Neural progenitor cell (in vitro differentiated cells): ENCODE measurements around the gene HFM1. TPM values are rescaled to one million over a fixed set of nuclear protein-coding genes. Genes with fewer than 3 reads are reported as not detected.

Experiments used
- DNase-seq: peaks from one replicate; pipeline ENCODE4 v3.0.0-alpha.2; 2016; ENCODE audit warnings: low spot score
- H2AFZ ChIP-seq: fragments of 200-600 bp; sonication (generic); replicated peaks from 2 replicates; pipeline ENCODE4 v1.6.1; 2016; ENCODE audit warnings: antibody characterized with exemption
- H3F3A ChIP-seq: fragments of 200-600 bp; sonication (generic); 2 replicates; pipeline ENCODE4 v1.6.1; 2016; ENCODE audit warnings: antibody characterized with exemption, low read depth
- H3K27ac ChIP-seq: fragments of 200-600 bp; sonication (generic); 2 replicates; pipeline ENCODE4 v1.5.1; 2016; ENCODE audit warnings: mild to moderate bottlenecking
- H3K27me3 ChIP-seq: fragments of 200-600 bp; sonication (generic); 2 replicates; pipeline ENCODE4 v1.6.1; 2016; ENCODE audit warnings: mild to moderate bottlenecking, moderate library complexity
- H3K36me3 ChIP-seq: fragments of 200-600 bp; sonication (generic); 2 replicates; pipeline ENCODE4 v1.5.1; 2016
- H3K4me1 ChIP-seq: fragments of 200-600 bp; sonication (generic); 2 replicates; pipeline ENCODE4 v1.6.1; 2016; ENCODE audit warnings: mixed run types
- H3K4me2 ChIP-seq: fragments of 200-600 bp; sonication (generic); 2 replicates; pipeline ENCODE4 v1.6.1; 2016
- H3K4me3 ChIP-seq: fragments of 200-600 bp; sonication (generic); 2 replicates; pipeline ENCODE4 v1.5.1; 2016
- H3K79me2 ChIP-seq: fragments of 200-600 bp; sonication (generic); 2 replicates; pipeline ENCODE4 v1.6.1; 2016; ENCODE audit warnings: low read depth
- H3K9ac ChIP-seq: fragments of 200-600 bp; sonication (generic); 2 replicates; pipeline ENCODE4 v1.6.1; 2016
- H3K9me3 ChIP-seq: fragments of 200-600 bp; sonication (generic); 2 replicates; pipeline ENCODE4 v1.5.1; 2016; ENCODE audit warnings: low read depth
- H4K20me1 ChIP-seq: fragments of 200-600 bp; sonication (generic); 2 replicates; pipeline ENCODE4 v1.6.1; 2016; ENCODE audit warnings: low read depth
- H3K27ac Mint-ChIP-seq: 3 replicates; pipeline ENCODE4 v1.8.0; 2021; ENCODE audit warnings: mixed read lengths
- H3K27me3 Mint-ChIP-seq: 2 replicates; pipeline ENCODE4 v1.8.0; 2022; ENCODE audit warnings: low read depth, mild to moderate bottlenecking, inconsistent platforms, moderate library complexity, mixed read lengths; ENCODE audit not compliant: insufficient read depth
- H3K36me3 Mint-ChIP-seq: 3 replicates; pipeline ENCODE4 v1.8.0; 2021; ENCODE audit warnings: mixed read lengths
- H3K4me1 Mint-ChIP-seq: 3 replicates; pipeline ENCODE4 v1.8.0; 2021; ENCODE audit warnings: mixed read lengths
- H3K4me3 Mint-ChIP-seq: 3 replicates; pipeline ENCODE4 v1.8.0; 2021; ENCODE audit warnings: mild to moderate bottlenecking, moderate library complexity, mixed read lengths
- H3K9me3 Mint-ChIP-seq: 3 replicates; pipeline ENCODE4 v1.8.0; 2020; ENCODE audit warnings: mixed read lengths
- CTCF ChIP-seq: fragments of 200-600 bp; sonication (generic); IDR thresholded peaks from 2 replicates; pipeline ENCODE4 v1.5.1; 2017; ENCODE audit warnings: antibody characterized with exemption, mild to moderate bottlenecking
- EZH2 ChIP-seq: fragments of 200-600 bp; sonication (generic); IDR thresholded peaks from 2 replicates; pipeline ENCODE4 v1.6.1; 2017; ENCODE audit warnings: antibody characterized with exemption, mild to moderate bottlenecking, moderate library complexity
- EZH2phosphoT487 ChIP-seq: fragments of 200-600 bp; sonication (generic); IDR thresholded peaks from 2 replicates; pipeline ENCODE4 v1.6.1; 2017; ENCODE audit warnings: antibody characterized with exemption
- total RNA-seq: library from RNA; depleted of rRNA; stranded (reverse); fragments of >200 nt; gene quantifications from 2 replicates; pipeline ENCODE4 v1.2.3, GENCODE V29; 2015; ENCODE audit warnings: low replicate concordance

Gene HFM1
- total RNA-seq, 1 donor from 2014 or later: 36.3 TPM

- no peak overlapping the region for H2AFZ ChIP-seq
- Mint-ChIP-seq H3K27ac (no peak overlapping the region), H3K9me3 (peaks cover 3% of the 10 kb centered on the region), H3K36me3 (no peaks in the 10 kb centered on the region), H3K4me3 (no peak overlapping the region), H3K4me1 (peaks cover 4% of the 10 kb centered on the region), H3K27me3 (no peaks in the 10 kb centered on the region)
- H3K4me2 ChIP-seq: no peak overlapping the region
- H3K4me3 ChIP-seq: no peak overlapping the region
- H4K20me1 ChIP-seq: no peaks in the 10 kb centered on the region
- no peak overlapping the region for H3K9ac ChIP-seq
- peaks cover 20% of the 10 kb centered on the region for H3K4me1 ChIP-seq
- peaks cover 10% of the 10 kb centered on the region for H3F3A ChIP-seq
- H3K27me3 ChIP-seq: no peaks in the 10 kb centered on the region
- H3K27ac ChIP-seq: no peak overlapping the region
- H3K36me3 ChIP-seq: no peaks in the 10 kb centered on the region
- TF ChIP-seq EZH2phosphoT487 (no peak), CTCF (no peak), EZH2 (no peak)
- no peak for DNase-seq
- no peaks in the 10 kb centered on the region for H3K79me2 ChIP-seq
- H3K9me3 ChIP-seq: no peaks in the 10 kb centered on the region
Observed at GRCh38 chr1:91243171-91243570, 161.5 kb downstream of the HFM1 start.

- no peaks in the 10 kb centered on the region for H3K36me3 Mint-ChIP-seq
- Histone ChIP-seq H3K4me3 (no peak overlapping the region), H3K4me1 (peaks cover 11% of the 10 kb centered on the region), H3K9me3 (no peaks in the 10 kb centered on the region), H3K79me2 (no peaks in the 10 kb centered on the region), H3K9ac (no peak overlapping the region), H3F3A (no peaks in the 10 kb centered on the region), H3K27me3 (no peaks in the 10 kb centered on the region), H3K36me3 (no peaks in the 10 kb centered on the region), H3K4me2 (no peak overlapping the region), H2AFZ (no peak overlapping the region), H3K27ac (no peak overlapping the region), H4K20me1 (no peaks in the 10 kb centered on the region)
- no peak overlapping the region for H3K27ac Mint-ChIP-seq
- no peaks in the 10 kb centered on the region for H3K27me3 Mint-ChIP-seq
- no peak for TF ChIP-seq CTCF
- no peak overlapping the region for H3K4me3 Mint-ChIP-seq
- no peak for DNase-seq
- no peaks in the 10 kb centered on the region for H3K4me1 Mint-ChIP-seq
- H3K9me3 Mint-ChIP-seq: peaks cover 4% of the 10 kb centered on the region
Observed at GRCh38 chr1:91234181-91234580, 170.5 kb downstream of the HFM1 start.

- H3K36me3 Mint-ChIP-seq: no peaks in the 10 kb centered on the region
- Histone ChIP-seq H3K4me1 (no peaks in the 10 kb centered on the region), H3K27me3 (no peaks in the 10 kb centered on the region), H3K4me2 (no peak overlapping the region), H2AFZ (no peak overlapping the region), H3K79me2 (no peaks in the 10 kb centered on the region), H3K9me3 (no peaks in the 10 kb centered on the region), H3K4me3 (no peak overlapping the region), H3K27ac (no peak overlapping the region), H3K36me3 (no peaks in the 10 kb centered on the region), H3F3A (no peaks in the 10 kb centered on the region), H3K9ac (no peak overlapping the region), H4K20me1 (no peaks in the 10 kb centered on the region)
- no peak for TF ChIP-seq EZH2phosphoT487
- no peak for TF ChIP-seq CTCF
- no peak for TF ChIP-seq EZH2
- H3K4me1 Mint-ChIP-seq: no peaks in the 10 kb centered on the region
- no peaks in the 10 kb centered on the region for H3K27me3 Mint-ChIP-seq
- no peak for DNase-seq
- peaks cover 15% of the 10 kb centered on the region for H3K9me3 Mint-ChIP-seq
- H3K4me3 Mint-ChIP-seq: no peak overlapping the region
- no peak overlapping the region for H3K27ac Mint-ChIP-seq
Observed at GRCh38 chr1:91226741-91227140, 177.9 kb downstream of the HFM1 start.

GRCh38 chr1:91224878-91225277 lies 179.8 kb downstream of the HFM1 start:
- Mint-ChIP-seq H3K27me3 (no peaks in the 10 kb centered on the region), H3K9me3 (peaks cover 17% of the 10 kb centered on the region), H3K27ac (no peak overlapping the region), H3K4me3 (no peak overlapping the region), H3K36me3 (no peaks in the 10 kb centered on the region), H3K4me1 (no peaks in the 10 kb centered on the region)
- no peak for TF ChIP-seq EZH2
- TF ChIP-seq CTCF: no peak
- no peak for TF ChIP-seq EZH2phosphoT487
- Histone ChIP-seq H4K20me1 (no peaks in the 10 kb centered on the region), H2AFZ (no peak overlapping the region), H3K4me3 (no peak overlapping the region), H3F3A (no peaks in the 10 kb centered on the region), H3K9me3 (no peaks in the 10 kb centered on the region), H3K27ac (no peak overlapping the region), H3K36me3 (no peaks in the 10 kb centered on the region), H3K4me1 (no peaks in the 10 kb centered on the region), H3K4me2 (no peak overlapping the region), H3K9ac (no peak overlapping the region), H3K79me2 (no peaks in the 10 kb centered on the region), H3K27me3 (no peaks in the 10 kb centered on the region)
- no peak for DNase-seq
